GM18517 (cell line): ENCODE measurements around the gene TRIM62.

Experiments used
- ATAC-seq: cut with Tn5 transposase; IDR thresholded peaks from one replicate; pipeline ENCODE4 v1.9.1; 2021; ENCODE audit warnings: mild to moderate bottlenecking, moderate library complexity; ENCODE audit not compliant: unreplicated experiment

The TRIM62 gene

DNA sequence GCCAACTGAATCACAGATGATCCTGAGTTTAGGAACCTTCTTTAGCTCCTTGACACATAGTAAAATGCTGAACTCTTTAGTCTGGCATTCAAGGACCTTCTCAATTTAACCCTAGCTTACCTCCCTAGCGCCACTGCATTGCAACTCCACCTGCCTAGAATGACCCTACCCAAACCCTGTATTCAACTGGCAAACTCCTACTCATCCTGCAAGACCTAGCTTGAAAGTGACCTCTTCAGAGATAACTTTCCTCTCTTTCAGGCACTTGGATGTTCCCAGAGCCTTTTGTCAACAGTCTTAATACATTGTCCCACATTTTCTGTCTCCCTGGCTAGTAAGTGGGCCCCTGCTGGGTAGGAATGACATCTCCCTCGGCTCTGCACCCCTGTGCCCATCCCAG is 19.7 kb downstream of the TRIM62 start:
- no peak for ATAC-seq

DNA sequence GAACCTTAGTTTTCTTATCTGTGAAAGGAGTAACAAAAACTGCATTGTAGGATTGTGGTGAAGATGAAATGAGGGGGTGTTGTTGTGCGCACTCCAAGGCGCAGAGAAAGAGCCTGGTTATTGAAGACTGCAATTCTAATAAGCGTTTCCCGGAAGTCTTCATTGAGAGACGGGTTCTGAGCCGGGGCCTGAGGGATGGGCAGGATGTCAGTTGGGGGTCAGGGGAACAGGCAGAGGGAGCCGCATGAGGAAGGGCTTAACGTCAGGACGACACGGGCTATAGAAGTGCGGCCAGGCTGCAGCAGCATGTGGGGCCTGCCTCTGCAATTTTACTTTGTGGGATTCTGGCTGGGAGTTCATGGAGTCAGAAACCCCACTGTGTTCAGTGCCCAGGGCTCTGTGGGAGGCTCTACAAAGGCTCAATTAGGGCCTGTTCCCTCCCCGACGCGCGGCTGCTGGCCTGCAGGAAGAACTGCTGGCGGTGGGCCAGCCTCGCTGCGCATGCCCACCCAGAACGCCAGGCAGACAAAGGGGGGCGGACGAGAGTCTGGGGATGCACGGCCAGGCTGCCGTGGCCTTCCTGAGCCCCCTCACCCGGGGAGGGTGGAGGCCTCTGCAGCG is 20.7 kb downstream of the TRIM62 start:
- ATAC-seq = no peak

DNA sequence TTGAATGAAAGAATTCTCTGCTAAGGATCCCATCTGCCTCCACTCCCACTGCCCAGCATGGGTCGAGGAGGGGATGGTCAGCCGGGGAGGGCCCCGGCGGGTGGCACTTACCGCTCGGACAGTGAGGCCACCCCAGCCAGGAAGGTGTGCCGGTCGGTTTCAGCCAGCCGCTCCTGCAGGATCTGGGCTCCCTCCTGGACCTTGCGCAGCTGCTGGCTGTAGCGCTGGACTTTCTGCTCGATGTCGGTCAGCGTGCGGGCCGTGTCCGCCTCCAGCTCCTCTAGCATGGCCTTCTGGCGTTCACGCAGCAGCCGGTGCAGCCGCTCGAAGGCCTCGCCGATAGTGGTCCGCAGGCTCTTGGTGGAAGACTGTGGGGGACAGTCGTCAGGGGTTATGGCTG is 22.3 kb downstream of the TRIM62 start:
- no peak for ATAC-seq

DNA sequence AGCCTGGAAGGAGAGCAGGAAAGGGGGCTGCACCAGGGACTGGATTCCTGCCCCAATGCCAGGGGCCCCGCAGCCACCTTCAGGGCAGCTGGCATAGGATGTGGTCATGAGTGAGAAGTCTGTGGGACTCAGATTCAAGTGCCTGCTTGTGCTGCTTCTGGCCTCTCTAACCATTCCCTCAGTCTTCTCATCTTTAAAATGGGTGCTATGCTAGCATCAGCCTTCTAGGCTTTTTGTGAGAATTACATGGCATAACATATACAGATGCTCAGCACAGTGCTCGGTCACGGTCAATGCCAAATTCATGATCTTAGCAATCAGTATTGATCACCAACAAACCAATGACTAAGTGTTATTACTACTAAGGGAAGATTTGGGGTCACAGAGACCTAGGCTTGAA is 23.5 kb downstream of the TRIM62 start:
- no peak for ATAC-seq

DNA sequence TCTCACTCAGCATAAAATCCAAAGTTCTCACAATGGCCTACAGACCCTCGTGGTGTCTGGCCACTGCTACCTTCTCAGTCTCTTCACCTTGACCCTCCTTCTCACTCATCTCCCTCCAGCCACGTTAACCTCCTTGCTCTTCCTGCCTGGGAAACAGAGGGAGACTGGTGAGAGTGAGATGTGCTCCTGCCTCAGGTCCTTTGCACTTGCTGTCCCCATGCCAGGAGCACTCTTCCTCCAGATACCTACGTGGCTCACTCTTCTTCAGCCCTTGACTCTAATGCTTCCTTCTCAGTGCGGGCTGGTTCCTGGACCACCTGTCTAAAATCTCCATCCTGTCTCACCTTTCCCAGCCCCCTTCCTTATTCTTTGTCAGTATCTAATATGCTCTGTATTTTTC is 24.7 kb downstream of the TRIM62 start:
- no peak for ATAC-seq

DNA sequence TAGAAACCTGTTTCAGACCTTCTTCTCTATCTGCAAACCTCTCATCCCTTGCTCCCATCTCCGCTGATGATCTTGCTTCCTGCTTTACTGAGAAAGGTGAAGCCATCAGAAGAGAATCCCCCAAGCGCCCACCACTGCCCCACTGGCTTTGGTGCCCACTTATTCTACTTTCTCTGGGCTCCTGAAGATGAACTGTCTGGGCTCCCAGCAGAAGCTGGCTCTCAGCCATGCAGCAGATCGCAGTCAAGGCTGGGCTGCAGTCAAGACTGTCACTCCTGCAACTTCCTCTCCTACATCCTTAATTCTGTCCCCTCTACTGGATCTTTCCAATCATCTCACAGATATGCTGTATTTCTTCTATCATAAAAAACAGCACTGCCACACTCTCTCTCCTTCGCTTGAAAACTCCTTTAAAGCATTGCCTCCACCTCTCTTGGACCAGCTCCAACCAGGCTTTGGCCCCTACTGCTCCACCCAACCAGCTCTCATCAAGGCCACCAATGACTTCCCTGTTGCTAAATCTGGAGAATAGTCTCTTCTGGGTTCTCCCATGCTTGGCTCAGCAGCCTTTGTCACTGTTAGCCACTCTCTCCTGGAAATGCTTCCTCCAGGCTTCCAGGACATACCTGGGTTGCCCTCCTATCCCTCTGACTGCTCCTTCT is 25.8 kb downstream of the TRIM62 start:
- no peak for ATAC-seq

DNA sequence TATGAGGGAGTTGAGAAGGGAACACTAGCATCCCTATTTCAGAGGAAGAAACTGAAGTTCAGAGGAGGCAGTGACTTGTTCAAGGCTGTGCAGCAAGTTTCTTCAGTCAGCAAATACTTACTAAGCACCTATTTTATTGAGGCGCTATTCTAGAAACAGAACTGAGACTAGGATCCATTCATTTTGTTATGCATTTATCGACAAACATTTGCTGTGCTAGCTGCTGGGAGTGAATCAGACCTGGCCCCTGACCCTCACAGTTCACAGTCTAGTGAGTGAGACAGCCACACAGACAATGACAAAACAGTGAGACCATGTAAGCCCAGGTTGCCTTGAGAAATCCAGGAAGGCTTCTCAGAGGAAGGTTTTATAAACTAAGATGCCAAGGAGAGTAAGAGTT is 28.2 kb downstream of the TRIM62 start:
- no peak for ATAC-seq

DNA sequence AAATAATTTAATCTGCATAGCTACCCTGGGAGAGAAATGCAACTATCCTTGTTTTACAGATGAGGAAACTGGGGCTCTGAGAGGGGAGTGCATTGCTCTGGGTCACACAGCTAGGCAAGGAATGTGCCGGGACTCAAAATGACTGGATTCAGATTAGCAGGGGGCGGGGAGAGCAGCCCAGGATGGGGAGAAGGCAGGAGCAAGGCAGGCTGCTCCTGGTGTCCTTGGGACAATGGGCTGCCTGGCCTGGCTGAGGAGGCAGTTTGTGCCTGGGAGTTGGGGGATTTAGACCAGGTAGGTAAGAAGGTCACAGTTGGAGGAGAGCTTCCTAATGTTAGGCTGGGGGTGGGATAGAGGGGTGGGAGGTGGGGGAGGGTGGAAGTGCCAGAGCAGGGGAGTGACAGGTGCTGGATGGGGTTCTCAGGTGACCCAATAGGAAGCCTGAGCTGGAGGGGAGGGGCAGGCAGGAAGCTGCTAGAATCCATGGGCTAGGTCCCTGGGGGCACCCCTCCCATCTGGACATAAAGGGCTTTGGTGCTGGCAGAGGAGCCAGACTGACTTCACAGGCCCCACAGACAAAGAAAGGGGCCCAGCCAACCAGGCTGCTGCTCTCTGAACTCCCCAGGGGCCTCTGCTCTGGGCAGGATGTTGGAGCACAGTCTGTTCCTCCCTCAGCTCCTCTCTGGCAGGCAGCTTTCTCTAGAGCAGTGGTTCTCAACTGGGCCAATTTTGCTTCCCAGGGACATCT is 29.0 kb downstream of the TRIM62 start:
- no peak for ATAC-seq

DNA sequence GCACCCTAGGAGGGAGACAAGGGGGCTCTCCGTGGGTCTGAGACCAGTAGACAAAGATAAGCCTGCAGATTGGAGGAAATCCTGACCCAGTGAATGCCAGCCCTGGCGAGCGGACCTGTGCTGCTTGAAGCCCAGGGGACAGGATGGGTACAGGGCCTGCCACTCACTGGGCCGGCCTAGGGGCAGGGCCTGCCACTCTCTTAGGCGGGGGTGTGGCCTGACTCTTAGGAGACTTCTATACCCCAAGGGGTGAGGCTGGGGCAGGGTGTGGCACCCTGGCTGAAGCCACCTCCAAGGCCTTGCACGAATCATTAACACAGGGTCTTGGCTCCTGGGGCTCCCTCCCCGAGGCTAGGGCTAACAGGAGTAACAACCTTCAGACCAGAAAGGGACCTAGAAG is 30.7 kb downstream of the TRIM62 start:
- no peak for ATAC-seq

DNA sequence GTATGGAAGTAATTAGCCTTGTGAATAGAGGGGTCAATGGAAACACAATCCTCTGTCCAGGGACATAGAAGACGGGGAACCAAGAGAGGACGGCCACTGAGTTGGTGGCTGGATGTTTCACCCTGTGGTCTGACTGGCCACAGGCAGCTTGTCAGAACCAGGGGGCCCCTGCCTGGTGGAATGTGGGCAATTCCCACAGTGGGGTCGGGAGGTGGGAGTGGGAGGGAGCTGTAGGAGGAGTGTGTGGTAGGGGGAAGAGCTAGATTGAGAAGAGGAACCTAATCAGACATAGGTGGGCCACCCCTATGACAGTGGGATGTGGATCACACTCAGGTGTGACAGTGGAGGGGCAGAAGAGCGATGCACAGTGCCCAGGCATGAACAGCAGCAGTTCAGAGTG is 31.3 kb downstream of the TRIM62 start:
- ATAC-seq = no peak

DNA sequence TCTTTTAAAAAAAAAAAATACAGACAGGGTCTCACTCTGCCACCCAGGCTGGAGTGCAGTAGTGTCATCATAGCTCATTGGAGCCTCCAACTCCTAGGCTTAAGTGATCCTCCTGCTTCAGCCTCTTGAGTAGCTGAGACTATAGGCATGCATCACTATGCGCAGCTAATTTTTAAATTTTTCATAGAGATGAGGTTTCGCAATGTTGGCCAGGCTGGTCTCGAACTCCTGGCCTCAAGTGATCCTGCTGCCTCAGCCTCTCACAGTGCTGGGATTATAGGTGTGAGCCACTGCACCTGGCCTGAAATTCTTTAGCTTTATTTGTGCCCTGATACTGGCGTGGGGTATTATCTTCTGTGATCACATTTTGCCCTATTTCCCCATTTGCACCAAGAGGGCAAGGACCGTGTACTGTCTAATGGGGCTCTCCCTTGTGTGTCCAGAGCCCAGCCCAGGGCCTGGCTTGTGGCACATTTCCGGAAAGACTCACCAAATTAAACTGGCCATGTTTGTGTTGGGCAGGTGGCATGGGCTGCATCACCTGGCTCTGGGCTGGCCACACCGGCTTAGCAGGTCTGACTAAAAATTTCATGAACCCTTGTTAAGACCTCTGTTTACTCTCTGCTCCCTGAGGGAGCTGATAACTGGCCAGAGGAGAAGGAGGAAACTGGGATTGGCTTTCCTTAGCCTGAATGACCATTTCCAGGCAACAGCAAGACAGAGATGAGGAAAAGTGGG is 32.2 kb downstream of the TRIM62 start:
- no peak for ATAC-seq

DNA sequence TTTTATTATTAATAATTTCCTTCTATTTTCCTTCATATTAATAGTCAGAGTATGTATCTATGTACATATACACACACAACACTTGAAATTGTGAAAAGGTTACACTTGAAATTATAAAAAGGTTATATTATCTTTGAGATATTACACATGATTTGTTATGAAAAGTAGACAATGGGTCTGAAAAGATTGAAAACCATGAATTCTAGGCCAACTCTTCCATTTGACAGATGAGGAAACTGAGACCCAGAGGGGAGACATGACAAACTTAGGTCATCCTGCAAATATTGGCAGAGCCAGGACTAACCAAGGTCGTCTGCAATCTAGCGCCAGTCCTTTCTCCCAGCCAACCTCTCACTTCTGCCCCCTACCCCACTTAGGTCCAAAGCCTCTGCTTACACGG is 33.2 kb downstream of the TRIM62 start:
- no peak for ATAC-seq

DNA sequence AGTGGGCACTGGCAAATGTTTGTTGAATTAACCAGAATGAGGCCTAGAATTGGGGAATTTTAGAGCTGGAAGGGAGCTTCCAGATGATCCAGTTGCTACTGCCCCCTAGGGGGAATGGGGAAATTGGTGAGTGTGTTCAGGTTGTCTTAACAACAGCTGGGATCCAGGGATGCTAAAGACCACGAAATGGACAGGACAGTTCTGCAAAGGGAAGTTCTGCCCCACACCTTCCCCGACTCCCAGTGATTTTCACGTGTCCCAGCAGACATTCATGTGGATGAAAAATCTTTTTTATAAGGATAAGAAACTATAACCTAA is 33.9 kb downstream of the TRIM62 start:
- no peak for ATAC-seq

DNA sequence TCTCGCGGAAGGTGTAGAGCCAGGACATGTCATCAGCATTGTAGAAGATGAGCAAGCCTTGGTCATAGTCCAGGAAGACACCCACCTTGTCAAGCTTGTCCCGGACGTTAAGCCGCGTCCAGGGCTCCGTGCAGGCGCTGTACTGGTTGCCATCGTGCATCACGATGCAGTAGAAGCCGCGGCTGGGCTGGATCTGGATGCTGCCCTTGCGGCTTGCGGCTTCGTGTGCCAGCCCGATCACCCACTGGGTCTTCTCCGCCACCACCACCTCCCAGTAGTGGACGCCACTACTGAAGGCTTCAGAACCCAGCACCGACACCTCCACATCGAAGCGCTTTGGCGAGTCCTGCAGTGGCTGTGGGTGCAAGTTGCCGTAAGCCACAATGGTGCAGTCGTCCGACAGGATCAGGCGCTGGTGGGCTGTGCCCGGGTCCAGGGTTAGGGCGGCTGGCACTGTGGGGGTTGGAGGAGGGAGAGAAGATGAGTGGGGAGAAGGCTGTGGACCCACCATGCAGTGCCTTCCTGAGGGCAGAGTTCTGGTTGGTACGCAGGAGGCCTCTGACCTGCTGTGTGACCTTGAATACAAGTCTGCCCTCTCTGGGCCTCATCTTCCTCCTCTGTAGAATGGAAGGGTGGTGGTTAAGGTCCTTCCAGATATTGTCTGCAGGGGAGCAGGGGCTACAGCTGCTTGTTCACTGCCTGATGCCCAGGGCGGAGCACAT is 34.4 kb downstream of the TRIM62 start:
- no peak for ATAC-seq

DNA sequence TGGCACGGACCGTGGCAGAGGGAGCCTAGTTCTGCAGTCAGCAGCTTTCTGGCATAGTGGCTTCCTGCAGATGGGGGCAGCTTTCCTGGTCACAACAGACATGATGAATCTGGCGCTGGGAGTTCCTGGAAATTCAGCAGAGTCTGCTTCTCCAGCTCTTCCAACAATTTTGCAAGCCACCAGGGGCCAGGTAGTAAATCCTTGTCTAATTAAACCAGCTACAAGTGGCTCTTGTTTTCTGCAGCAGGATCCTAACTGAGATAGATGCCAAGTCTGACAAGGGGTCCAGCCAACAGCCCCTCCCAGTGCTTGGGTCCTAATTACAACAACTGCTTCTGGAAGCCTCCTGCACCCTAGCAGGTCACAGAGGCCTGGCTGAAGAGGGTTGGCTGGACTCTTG is 35.8 kb downstream of the TRIM62 start:
- no peak for ATAC-seq

DNA sequence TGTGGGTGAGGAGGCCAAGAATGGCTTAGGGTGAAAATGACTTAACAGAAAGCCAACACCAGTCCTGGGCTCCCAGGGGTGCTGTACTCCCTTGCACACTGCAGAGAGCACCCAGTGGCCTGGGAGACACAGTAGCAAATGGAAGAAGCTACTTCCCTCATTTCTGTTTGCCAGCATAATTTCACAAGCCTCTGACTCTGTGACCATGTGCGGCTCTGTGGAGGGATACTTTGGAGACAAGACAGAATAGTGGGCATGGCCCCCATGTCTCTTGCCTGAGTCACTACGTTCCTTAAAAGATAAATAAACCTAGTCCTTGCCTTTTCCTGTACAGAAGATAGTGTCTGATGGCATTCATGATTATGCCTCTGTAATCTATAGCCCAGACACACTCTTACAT is 38.1 kb downstream of the TRIM62 start:
- ATAC-seq = no peak

DNA sequence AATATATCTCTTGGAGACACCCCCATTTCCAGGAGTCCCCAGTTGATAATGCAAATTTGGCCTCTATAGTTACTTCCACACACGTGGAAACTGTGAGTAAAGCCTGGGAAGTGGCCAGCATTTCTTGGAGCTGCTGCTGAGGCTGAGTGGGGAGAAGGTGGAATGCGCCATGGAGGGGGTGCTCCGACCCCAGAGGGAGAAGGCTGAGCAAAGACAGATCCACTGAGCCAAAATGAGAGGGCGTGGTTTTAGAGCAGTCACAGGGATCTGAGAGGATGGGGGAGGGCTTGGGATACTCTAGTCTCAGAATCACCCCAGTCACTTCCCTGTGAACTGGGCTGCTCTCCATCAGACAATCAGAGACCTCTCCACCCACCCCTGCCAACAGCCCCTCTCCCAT is 38.7 kb downstream of the TRIM62 start:
- ATAC-seq = no peak

DNA sequence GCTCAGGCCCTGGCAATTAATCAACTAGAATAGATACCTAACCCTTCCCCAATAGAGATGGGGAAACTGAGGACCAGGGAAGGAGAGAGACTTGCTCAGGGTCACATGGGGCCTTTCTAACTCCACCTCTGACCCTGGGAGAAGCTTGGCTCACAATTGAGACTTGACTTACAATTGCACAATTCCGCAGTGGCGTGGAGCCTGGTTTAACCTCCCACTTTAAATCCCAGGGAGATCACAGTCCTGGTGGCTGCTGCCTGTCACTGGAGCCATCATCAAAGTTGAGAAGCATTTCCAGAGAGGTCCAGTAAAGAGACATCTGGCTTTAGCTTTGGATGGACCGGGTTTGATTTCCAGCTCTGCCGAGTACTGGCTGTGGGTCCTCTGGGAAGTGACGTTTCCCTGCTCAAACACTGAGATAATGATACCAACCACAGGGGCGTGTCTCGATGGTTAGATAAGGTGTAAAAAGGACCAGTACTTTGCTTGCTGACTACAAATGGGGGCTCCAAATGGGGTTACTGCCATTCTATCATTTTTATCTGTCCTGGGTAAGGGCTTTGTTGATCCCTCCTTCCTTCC is 39.3 kb downstream of the TRIM62 start:
- no peak for ATAC-seq

DNA sequence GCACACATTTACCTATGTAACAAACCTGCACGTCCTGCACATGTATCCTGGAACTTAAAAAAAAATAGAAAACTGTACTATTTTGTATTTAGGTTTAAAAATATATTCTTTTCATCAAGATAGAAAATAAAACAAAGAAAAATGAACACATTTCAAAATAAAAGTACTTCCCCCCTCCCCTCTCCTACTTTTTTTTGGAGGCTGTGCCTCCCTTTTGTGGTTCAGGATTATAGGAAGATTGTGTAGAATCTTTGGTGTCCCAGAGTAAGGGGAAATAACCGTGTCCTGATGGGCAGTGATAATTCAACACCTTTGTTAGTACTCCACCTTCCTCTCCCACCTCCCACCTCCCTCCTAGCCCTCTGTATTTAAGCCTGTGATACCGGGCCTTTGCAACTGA is 40.1 kb downstream of the TRIM62 start:
- ATAC-seq = no peak

DNA sequence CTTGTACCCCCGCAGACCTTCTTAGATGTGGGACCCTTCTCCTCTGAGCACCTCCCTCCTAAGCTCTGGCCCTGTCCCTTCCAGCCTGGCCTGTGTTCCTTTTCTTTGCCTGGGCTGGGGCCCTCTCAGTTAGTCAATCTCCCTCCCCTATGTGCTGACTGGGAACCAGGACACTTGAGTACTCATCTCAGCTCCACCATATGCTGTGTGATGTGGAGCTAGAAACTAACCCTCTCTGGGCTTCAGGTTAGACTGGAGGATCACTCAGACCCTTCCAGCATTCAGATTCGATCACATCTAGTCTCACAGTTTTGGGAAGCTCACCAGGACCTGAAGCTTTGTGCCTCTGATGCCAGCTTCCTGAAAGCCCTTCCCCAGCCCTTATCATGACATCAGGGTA is 40.6 kb downstream of the TRIM62 start:
- ATAC-seq = no peak
